HG02759 (cell line): ENCODE measurements around the gene CASZ1.

Experiments
- ATAC-seq: cut with Tn5 transposase; IDR thresholded peaks from one replicate; pipeline ENCODE4 v1.9.1; 2021; ENCODE audit warnings: mild to moderate bottlenecking, moderate library complexity; ENCODE audit not compliant: unreplicated experiment

The CASZ1 gene

DNA sequence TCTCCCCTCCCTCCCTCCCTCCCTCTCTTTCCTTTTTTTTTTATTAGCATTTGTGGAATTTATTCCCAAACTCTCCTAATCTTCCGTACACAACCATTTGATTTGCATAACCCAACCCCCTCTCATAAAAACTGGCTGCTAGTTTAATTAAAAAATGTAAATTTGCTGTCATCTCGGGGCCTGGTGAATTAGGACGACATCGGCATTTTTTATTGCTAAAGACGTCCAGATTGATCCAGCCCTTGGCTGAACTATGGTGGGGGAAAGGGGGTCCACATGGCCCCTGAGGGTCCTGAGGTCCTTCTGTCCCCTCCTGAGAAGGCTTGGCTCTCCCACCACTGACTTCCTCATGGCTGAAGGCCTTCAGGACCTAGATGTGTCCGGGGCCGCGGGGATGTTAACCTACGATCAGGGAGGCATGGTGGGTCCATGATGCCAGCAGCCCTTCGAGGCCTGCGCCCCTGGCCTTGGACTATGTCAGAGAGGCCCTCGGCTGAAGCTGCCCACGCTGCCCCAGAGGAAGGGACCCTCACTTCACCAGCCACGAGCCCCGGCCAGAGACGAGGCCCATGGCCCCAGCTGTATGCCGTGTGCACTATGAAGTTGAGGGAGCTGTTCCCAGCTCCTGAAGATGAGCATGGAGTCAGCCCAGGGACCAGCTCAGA is 105.2 kb downstream of the CASZ1 start:
- ATAC-seq = no peak

GRCh38 chr1:10690484-10690883 is 106.0 kb downstream of the CASZ1 start:
- ATAC-seq = no peak

DNA sequence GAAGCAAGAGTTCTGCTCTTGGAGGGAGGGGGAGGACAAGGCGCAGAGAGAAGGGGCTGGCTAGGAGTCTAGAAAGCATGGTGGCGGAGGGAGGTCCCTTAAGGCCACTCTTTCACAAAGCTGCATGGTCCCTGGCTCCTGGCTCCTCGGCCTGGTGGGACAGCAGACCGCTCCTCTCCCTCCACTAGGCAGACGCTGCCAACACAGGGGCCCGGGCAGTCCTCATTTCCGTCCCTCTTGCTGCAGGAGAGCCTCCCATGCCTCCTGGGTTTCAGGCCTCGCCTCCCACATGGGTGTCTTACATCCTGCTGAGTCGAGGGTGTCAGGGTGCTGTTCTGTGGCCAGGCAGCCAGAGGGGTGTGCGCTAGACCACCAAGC is 108.0 kb downstream of the CASZ1 start:
- ATAC-seq = no peak

DNA sequence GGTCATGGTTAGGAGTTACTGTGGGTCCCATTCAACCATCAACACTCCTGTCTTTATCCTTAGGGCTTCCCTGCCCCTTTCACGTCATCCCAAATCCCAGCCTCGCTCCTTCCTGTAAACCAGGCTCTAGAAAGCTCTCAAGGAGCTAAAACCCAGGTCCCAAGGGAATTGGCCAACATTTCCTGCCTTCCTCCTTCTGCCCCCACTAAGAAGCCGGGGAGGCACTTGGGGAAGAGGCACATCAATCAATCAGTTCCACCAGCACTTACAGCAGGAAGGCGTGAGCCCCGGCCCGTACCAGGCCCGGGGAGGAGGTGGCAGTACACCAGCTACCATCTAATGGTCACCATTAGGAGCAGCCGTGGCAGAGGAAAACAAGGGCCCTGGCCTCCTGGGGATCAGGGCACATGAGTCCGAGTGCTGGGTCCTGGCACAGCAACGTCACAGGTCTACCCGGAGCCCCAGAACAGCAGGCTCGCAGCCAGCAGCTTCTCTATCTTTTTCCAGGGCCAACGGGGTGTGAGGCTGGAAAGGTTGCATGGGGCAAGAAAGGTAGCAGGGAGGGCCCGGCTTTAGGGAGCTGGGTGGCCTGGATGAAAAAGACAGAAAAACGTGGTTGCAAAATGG is 108.6 kb downstream of the CASZ1 start:
- no peak for ATAC-seq

GRCh38 chr1:10687251-10687651 is 109.2 kb downstream of the CASZ1 start:
- ATAC-seq = no peak

DNA sequence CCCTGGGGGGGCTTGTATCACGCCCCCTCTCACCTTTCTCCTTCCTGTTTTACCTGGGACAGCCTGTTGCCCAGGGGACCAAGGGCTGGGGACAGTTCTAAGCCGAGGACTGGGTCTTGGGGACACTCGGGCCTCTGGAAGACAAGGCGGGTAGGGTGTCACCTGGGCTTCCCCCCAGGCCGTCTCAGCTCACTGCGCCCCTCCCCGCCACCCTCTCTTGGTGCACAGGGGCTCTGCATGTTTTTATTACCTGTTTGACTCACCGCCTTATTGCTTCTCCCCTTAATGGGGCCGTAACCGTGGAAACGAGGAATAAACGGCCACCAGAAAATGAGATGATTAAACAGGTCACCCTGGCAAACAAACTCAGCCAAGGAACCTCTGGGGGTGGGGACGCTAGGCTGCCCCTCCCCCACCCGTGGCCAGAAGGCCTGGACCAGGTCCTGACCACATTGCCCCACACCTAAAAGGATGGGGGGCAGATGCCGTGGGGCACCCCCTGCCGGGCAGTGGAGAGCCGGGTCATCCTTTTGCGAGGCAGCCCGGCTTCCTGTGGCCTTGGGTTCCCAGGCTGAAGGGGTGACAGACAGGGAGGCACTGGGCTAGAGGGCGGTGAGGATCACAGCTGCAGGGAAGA is 109.9 kb downstream of the CASZ1 start:
- no peak for ATAC-seq

DNA sequence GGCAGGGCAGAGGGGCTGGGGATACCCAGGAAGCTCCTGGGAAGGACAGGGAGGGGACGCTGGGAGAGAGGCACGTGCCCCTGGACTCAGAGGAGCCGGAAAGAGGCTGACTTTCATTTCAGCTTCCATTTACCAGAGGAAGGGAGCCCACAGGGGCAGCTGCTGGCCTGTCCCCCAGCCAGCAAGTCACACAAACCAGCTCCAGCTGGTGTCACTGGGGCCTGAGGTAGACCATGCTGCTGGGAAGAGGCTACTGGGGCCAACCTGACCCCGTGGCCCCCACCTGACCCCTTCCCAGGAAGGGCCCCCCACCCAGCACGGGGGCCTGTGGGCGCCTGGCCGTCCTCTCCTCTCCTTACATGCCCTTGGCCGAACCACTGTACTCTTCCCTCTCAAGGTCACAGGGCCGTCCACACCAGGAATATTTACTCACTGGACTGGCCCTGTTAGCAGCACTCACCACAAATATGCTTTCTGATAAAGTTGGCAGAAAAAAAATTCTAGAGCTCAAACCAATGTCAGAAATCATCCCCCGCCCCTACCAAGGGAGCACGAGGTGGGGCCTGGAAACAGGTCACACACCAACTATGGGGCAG is 110.5 kb downstream of the CASZ1 start:
- no peak for ATAC-seq

DNA sequence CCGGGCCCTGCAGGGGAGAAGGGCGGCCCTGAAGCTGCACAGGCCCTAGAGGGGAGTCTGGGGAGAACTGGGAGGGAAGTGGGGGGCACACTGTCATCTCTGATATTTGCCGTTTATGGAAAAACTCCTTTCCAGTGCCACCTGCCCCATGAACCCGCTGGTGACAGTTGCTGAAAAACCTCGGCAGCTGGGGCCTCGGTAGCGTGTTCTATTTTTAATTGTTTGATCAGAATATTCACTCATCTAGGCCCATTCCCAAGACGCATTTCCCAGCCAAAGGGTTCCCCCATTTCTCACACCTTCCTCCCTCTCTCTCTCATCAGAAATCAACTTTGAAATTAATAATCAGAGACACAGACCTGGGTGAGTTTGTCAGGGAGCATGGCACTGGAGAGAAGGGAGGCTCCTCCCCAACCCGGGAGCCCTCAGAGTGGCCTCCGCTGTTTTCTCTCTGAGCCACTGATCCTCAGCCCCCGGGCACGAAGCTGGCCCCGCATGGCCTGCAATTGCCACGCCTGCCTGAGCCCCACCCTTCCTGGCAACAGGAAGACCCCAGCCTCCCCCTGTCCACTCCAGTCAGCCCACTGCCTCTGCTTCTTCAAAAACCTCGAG is 111.1 kb downstream of the CASZ1 start:
- no peak for ATAC-seq

- no peak for ATAC-seq
Measured at GRCh38 chr1:10684221-10684620, 112.2 kb downstream of the CASZ1 start.

DNA sequence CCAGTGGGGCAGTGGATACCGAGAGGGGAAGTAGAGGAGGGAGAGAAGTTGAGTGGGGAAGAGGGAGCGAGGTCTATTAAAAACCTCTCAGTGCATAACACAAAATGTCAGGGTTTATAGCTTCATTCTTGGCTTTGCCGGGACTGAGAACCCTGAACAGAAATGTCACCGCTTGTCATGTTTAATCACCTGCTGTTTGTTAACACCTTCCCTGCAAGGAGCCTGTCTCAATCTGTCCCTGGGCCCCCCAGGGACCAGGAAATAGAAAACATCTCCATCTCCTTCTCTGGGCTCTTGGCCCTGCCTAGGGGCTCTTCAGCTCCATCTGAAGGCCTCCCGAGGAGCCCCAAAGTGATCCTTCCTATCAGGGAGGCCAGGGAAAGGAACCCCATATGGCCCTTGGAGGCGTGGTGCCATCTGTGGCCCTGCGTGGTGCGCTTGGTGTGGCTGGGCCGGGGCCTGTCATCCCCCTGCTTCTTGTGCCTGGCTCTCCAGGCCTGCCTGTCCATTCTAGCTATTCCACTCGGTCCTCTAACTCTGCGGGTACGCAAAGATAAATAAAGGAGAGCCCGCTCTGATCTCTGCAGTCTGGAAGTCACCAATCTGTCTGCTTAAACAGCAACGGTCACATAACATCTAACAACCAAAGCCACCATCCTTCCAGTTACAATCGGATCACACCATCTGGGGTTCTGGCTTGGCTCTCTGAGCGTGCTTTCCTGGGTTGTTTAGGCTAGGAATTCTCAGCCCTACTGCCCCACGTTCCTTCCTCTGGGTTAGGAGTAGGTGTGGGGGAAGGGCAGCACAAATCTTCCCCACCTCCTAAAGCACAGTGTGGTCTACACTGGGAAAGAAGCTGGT is 113.8 kb downstream of the CASZ1 start:
- ATAC-seq = no peak

- no peak for ATAC-seq
Measured at GRCh38 chr1:10682108-10682445, 114.4 kb downstream of the CASZ1 start.

DNA sequence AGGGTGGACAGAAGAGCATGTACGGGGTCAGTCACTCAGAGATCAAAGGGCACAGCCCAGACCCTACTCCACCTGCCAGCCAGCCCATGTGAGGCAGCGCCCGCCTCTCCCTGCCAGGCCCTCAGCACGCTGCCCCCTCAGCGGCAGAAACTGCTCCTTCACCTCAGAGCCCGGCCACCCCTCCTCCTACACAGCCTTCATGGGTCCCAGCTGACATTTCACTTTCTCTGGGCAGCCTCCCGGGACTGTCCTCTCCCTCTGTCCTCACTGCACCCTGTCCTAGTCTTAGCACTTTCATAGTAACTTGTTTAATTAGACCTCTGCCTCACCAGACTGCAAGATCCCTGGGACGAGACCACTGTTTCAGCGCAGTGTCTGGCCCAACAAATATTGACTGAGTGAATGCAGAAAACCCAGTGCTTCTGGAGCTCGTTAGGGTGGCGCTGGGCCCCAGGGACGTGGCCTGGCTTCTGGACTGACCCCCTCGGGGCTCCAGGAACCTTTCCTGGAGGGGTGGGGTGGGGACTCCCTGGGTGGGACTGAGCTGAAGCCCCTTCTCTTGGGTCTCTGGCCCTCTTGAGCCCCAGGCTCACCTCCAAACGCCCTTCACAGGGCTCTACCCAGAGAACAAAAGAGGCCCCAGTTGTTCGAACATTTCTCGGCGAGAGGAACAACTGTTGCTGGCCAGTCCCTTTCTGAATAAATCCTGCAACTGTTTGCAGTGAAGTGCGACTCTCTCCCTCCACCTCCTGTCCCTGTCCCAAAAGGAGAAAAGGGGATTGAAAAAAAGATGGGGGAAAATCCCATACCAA is 114.9 kb downstream of the CASZ1 start:
- ATAC-seq = no peak

DNA sequence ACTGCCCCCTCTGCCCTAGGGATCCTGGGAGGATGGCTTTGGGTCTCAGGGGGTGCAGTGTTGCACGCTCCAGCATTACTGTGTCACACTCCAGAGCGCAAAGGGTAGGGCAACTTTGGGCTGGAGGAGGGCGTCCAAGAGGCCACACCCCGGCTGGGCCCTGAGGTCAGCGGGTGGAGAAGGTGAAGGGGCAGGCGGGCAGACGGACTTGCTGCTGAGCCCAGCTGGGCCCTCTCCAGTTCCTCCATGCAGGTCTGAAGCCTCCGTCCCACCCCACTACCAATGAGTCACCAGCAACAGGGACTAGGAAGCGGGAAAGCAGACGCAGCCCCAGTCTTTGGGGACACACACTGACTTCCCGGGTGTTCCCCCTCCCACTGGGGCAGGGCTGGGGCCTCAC is 116.0 kb downstream of the CASZ1 start:
- ATAC-seq = no peak

- ATAC-seq = no peak
Measured at GRCh38 chr1:10679496-10680220, 116.8 kb downstream of the CASZ1 start.

- ATAC-seq = no peak
Measured at GRCh38 chr1:10678852-10679251, 117.6 kb downstream of the CASZ1 start.

DNA sequence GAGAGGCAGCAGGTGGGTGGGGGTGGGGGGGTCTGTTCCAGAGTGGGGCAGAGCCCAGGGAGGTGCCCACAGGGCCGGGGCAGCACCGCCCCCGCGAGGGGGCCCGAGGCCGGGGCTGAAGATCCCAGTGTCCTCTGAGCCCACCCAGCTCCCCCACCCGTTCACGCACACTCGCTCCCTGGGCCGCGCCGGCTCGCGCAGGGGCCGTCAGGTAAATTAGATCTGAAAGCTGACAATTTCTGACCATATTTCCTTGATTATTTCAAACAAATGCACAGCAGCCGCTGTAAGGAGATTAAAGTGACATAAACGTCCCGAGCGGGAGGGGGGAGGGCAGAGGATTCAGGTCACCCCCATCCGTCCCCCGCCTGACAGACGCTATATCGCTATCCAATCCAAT is 118.0 kb downstream of the CASZ1 start:
- no peak for ATAC-seq

GRCh38 chr1:10677491-10678391 is 118.7 kb downstream of the CASZ1 start:
- no peak for ATAC-seq

- no peak for ATAC-seq
Measured at GRCh38 chr1:10676963-10677362, 119.5 kb downstream of the CASZ1 start.
